Activated gamma-delta T cell treated with anti-CD3 and anti-CD28 coated beads, Interleukin-2, amount 50 U/mL, for 16 hours (primary cell): ENCODE data around the gene UROC1.

Experiments used
- DNase-seq: peaks from one replicate; pipeline ENCODE4 v3.0.0-alpha.2; 2020; ENCODE audit warnings: low read depth

Gene UROC1

DNA sequence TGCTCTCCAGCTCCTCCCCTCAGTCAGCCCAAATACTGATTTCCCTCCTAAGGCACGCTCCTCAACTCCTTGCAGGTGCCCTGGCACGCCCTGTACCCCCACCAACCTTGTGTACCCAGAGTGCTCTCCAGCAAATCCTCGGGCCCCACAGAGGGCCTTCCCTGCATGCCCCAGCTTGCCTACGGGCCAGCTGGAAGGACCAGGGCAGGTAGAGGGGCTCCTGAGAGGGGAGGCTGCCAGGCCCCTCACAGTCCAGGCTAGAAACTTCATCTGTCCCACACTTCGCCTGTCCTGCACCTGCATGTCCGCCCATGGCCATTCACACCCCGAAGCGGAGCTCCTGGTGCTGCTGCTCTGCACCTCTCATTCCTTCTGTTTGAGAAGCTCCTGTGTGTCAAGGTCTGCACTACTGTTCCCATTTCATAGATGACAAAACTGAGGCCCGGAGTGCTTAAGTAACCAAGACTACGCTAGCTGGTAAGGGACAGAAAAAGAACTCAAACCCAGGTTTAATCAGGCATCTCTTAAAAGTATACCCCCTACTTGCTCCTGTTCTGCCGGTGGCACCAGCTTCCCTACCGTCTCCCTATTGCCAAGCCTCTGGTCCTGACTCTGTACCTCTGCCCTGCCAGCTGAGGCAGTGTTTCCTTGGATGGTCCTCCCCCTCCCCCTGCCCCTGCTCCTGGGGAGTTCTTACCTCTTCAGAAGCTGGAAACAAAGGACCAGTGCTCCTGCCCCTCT lies 77.4 kb downstream of the UROC1 start:
- DNase-seq = no peak

DNA sequence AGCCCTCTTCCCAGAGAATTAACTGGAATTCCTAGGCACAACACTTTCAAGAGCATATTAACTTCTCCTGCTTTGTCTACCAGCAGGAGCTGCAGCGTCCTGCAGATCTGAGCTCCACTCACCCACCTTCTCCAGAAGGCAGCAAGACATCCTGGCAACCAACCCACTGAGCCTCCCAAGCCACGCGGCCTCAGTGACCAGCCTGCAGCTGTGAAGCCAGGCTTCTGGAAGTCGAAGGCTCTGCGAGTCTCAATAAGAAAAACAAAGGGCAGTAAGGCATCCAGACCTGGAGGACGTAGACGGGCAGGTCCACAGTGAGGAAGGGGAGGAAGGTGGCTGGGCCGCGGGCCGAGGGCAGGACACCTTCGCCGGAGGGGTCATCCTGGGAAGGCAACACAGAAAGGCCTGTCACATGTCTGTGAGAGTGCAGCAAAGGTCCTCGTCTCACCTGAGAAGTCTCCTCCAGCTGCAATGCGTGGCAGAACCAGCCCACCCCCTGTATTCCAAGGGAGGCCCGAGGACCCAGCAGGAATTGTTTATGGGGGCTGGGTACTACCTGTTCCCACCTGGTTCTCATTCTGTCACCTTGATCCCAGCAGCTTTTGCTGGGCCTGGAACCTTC lies 78.1 kb downstream of the UROC1 start:
- no peak for DNase-seq

DNA sequence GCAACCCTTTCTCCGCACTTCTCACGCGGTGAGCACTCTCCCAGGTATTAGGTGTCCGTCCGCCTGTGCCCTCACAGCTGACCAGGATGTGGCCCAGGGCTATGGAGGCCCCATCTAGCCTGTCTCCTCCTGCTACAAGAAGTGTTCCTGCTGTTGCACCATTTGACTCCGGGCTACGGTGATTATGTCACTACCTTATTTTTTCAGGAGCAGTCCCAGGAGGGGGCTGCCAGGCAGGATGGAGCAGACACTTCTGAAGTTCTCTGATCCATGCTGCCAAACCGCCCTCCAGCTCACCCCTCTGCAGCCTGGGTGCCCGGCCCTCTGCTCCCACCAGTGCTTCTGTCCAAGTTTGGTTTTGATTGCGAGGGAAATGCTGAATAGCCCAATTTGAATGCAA lies 78.8 kb downstream of the UROC1 start:
- DNase-seq = no peak

DNA sequence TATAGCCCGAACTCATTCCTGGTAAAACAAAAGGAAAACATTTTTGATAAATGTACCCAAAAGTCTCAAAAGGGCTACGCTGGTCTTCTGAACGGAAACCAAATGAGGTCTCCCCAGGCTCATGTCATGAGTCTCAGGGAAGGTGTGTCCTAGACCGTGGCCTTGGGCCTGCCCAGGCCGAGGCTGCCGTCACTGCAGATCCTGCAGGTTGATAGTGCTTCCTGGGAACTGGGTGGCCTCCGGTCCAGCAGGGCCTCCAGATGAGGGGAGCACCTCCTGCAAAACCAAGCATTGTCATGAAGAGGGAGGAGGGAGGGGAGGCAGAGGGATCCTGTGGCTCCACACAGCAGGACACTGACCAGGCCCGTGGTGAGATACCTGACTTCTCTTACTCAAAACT lies 79.4 kb downstream of the UROC1 start:
- no peak for DNase-seq

DNA sequence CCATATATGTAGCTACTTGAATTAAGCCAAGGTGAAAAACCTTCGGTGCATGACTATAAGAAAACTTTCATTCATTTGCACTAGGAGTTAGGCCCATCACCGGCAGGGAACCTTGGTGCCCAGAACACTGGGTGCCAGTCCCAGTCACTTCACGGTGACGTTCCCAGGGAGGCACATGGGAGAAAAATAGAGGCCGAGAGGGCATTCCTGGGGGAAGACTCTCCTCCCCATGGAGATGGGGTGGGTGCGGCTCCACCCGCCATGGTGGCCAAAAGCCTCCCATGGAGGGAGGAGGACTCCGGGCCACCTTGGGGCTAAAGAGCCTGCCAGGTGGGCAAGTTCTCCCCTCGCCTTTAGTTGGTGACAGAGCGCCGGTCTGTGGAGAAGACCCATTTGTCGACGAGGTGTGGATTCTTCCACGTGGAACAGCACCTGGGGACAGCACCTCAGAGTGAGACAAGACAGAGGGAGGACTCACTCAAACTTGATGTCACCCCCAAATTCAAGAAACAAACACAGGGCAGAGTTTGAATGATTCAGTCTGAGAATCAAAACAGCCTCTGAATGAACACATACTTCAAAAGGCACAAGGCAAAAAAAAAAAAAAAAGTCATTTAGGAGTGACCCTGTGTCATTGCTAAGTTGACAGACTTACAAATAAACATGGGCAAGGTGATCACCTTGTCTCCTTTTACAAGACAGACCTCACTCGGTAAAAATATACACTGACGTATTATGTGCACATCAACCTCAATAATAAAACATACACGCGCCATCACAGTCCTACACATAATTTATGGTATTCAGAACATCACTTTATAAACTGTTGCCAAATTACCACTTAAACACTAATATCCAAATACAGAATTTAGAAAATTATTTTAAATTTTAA lies 80.5 kb downstream of the UROC1 start:
- no peak for DNase-seq

DNA sequence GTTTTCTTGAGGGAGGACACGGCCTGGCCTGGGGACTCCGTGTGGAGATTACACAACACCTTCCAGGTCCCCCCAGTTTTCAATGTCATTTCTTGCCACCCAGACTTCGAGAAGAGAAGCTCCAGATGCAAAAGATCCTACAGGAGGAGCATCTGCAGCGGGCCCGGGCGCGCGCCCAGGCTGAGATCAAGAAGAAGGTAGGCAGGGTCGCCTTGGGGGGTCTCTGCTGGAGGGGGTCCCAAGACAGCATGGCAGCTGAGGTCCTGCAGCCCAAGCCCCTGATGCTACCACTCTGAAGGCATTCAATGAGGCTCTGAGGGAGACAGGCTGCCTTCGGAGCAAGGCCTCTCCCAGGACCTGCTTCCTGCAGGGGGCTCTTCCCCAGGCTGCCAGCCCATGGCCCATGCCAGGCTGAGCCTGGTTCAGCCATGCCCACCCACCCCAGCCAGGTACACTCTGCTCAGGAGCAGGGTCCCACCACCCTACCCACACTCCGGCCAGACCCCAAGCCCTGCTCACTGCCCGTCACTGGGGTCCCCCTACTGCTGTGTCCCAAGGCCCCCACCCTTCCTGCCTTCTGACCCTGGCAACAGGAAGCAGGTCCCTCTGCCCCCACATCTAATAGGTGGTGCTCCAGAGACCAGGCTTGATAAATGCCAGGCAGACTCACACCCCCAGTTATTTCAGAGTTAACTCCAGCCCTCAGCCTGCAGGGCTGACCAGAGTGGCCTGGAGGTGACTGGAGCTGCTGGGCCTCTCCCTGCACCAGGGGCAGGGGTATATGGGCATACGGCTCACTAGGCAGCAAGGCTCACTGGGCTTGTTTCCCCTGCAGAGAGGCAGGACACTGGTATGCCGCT lies 81.9 kb downstream of the UROC1 start:
- DNase-seq = no peak

DNA sequence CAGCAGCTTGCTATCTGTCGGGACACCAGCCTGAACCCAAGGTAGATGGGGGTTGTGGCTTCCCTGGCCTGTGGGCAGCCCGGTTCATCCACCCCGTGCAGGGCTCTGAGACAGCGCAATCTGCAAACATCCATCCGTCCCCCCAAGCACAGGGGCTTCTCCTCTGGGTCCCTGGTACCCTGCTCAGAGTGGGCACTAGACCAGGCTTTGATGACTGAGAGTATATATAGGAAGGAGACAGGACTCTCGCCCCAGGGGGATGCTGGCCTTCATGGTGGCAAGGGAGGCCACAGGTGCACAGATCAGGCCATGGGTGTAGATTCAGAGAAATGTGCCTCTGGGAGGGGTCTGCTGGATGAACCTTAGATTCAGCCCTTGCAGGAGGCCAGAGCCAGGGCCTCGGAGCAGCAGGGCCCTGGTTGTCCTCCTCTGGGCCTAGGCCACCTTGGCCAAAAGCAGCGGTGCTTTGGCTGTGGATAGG lies 82.6 kb downstream of the UROC1 start:
- DNase-seq = no peak

DNA sequence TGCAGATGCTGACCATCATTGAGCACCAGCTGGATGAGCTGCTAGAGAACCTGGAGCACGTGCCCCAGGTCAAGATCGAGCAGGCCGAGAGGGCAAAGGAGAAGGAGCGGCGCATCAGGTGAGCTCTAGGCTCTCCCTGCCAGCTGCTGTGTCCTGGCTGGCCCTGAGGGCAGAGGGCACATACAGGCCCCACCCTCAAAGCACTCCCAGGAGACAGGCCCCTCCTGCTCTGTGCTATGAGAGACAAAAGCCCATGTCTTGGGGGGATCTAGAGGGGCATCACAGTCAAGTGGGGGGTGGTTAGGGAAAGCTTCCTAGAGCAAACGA lies 83.3 kb downstream of the UROC1 start:
- DNase-seq = no peak

DNA sequence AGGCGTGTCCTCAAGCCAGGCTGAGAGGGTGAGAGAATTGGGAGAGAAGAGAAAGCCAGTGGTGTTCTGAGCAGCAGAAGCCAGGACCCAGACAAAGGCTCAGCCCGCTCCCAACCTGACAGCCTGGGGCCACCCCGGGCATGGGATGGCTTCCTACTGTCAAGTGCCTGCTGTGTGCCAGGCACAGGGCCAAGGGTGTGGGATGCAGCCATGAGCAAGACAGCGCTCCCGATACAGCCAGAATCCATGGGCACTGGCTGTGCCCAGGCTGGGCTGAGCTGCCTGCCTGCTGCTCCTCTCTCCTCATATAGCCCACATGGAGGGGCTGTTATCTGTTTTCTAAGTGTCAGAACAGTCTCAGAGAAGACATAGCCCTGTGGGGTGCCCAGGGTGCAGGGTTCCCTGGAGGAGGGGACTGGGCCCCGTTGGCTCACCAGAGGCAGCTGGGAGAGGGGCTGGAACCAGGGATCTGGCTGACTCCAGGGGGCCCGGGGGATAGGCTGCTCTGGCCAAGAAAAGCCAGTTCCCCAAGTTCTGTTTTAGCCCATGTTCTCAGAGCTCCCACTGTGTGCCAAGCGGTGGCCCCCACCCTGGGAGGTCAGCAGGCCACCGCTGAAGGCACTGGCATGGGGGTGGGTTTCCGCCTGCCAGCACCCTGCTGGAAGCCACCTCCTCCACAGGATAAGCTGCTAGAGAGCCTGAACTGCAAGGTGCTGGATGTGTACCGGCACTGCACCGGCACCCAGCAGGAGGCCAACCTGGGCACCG lies 83.9 kb downstream of the UROC1 start:
- no peak for DNase-seq

DNA sequence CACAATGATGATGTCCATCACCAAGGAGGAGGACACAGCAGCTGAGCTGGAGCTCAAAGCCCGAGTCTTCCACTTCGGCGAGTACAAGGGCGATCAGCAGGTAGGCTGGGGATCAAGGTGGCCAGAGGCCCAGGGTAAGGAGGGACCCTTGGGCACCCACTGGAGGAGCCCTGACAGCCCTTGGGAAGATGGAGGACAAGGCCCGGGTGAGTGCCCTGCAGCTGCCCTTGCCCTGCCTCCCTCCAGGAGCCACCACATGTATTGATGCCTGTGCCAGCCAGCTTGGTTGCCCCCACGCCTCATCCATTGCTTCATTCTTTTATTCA lies 84.5 kb downstream of the UROC1 start:
- DNase-seq = no peak

DNA sequence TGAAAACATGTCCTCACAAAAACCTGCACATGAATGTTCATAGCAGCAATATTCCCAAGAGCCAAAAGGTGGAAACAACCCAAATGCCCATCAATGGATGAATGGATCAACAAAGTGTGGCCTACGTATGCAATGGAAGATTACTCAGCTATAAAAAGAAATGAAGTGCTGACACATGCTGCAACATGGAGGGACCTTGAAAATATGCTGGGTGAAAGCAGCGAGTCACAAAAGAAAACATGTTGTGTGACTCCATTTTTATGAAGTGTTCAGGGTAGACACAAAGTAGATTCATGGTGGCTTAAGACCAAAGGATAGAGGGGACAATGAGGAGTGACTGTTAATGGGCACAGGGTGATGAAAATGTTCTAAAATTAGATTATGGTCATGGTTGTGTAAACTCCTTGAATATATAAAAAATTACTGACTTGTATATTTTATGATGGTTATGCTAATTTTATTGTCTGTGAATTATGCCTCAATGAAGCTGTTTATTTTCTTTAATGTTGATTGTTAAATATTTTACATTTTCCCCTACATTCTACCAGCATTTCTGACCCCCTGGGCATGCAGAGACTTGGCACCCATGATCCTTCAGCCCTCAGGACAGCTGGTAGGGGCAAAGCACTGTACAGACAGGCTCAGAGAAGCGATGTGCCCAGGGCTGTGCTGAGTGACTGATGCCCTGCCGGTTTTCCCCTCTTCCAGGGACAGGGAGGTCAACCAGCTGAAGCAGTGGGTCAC lies 85.0 kb downstream of the UROC1 start:
- DNase-seq = no peak
